ENCODE data around the gene PPP1R14C.

DNA sequence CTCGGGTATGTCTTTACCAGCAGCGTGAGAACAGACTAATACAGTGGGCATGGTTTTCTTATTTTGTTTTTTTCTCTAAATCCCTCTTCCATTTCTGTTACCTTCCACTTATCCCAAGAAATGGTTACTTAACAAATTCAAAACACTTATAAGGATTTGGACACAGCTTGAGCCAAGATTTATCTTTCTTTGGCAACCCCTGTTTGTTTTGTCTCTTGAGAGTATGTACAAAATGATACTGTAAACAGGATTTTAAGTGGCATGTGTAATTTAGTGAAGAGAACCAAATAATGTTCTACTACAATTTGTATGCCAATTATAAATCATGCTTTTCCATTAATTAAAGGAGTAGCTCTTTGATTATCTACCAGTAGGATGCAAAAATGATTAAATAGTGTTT, 51.4 kb downstream of the PPP1R14C start:
- TF ChIP-seq, protein P1, sequence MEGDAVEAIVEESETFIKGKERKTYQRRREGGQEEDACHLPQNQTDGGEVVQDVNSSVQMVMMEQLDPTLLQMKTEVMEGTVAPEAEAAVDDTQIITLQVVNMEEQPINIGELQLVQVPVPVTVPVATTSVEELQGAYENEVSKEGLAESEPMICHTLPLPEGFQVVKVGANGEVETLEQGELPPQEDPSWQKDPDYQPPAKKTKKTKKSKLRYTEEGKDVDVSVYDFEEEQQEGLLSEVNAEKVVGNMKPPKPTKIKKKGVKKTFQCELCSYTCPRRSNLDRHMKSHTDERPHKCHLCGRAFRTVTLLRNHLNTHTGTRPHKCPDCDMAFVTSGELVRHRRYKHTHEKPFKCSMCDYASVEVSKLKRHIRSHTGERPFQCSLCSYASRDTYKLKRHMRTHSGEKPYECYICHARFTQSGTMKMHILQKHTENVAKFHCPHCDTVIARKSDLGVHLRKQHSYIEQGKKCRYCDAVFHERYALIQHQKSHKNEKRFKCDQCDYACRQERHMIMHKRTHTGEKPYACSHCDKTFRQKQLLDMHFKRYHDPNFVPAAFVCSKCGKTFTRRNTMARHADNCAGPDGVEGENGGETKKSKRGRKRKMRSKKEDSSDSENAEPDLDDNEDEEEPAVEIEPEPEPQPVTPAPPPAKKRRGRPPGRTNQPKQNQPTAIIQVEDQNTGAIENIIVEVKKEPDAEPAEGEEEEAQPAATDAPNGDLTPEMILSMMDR (IDR thresholded peaks at IDR 0.05) = no peak
- TF ChIP-seq EZH2 (IDR thresholded peaks at IDR 0.05) = no peak
- TF ChIP-seq EZH2phosphoT487 (IDR thresholded peaks at IDR 0.05) = no peak

Data from neural progenitor cell (in vitro differentiated cells).